Measurements from ENCODE around the gene SCARB2. TPM values are rescaled to one million over a fixed set of nuclear protein-coding genes. Genes with fewer than 3 reads are reported as not detected.
A peak's percentile ranks its signal among the peaks of the same experiment; 100 is the strongest.

The SCARB2 gene
- total RNA-seq, 2 experiments from 2014 or later: 22.3 to 23.2 TPM

DNA sequence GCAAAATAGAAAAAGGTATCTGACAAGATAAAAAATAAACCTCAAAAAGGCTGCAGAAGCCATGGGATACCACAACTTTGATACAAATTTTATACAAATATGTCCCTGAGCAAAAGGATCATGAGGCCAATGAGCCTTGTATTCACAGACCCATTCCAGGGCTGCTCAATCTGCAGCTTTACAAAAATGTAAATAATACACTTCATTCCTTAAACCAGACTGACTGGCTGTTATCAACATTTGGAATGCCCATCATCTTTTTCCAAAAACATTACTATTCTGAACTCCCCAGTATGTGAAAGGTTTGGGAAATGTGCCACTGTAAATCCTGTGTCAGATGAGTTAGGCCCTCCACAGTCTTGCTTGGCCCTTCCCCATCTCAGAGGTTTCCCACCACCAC lies 25.5 kb downstream of the SCARB2 start:
- H3K4me3 Mint-ChIP-seq: no peak overlapping the region
- no peaks in the 10 kb centered on the region for H3K27me3 Mint-ChIP-seq
- H3K9me3 Mint-ChIP-seq: peaks cover 5% of the 10 kb centered on the region
- peaks cover 21% of the 10 kb centered on the region for H3K36me3 Mint-ChIP-seq (ENCODE audit: low read depth)
- no peak overlapping the region for H3K27ac Mint-ChIP-seq
- ChIA-PET POLR2A (no interaction called here), CTCF (interaction anchor here (3.5 kb wide), 1 partner anchor 8 kb away, joined by 14 read pairs; no protein-coding TSS in a partner anchor)
- no peaks in the 10 kb centered on the region for H3K4me1 Mint-ChIP-seq
- DNase-seq: no peak

DNA sequence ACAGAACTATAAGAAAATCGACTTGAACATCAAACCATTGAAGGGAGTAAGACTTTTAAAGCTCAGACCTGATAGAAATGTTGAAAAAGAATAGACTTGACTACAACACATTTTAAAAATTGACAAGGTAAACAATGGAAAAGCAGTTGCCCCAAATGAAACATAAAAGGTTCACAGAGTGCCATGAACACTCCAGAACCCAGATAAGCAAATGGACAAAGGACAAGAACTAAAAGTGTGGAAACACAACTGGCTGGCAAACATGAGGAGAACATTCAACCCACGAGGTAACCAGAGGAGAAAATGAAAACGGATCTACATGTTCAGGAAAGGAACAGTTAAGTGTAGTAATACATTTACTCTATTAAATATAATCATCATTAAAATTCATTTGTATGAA lies 26.5 kb downstream of the SCARB2 start:
- no peak for DNase-seq
- Mint-ChIP-seq H3K36me3 (ENCODE audit: low read depth) (peaks cover 12% of the 10 kb centered on the region), H3K4me3 (no peak overlapping the region)

DNA sequence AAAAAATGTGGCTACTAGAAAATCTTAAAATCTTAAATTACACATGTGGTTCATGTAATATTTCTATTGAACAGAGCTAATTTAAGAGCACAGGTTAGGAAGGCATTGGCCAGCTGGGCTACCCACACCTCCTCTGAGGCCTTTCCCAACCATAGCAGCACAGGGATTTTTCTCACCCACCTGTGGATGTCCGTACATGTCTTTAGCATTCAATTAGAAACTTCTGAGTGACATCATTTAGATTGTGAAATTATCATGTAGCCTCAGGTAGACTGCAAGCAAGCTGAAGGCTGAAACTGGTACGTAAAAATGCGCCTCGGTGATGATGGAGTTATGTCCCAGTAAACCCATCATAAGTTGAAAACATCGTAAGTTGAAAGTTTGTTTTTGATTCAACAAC lies 31.2 kb downstream of the SCARB2 start:
- no peak overlapping the region for H3K4me3 Mint-ChIP-seq
- no peaks in the 10 kb centered on the region for H3K27me3 Mint-ChIP-seq
- DNase-seq: no peak
- H3K4me1 Mint-ChIP-seq: no peaks in the 10 kb centered on the region
- CTCF ChIA-PET: interaction anchor here (1.2 to 8.5 kb wide), 3 partner anchors 16 to 322 kb away, joined by 4 to 238 read pairs (median 7); no protein-coding TSS in a partner anchor
- H3K27ac Mint-ChIP-seq: no peak overlapping the region
- POLR2A ChIA-PET: no interaction called here
- H3K9me3 Mint-ChIP-seq: no peaks in the 10 kb centered on the region
- no peaks in the 10 kb centered on the region for H3K36me3 Mint-ChIP-seq (ENCODE audit: low read depth)

More for the DNA sequence above, 26.5 kb downstream of the SCARB2 start:
- ChIA-PET CTCF (no interaction called here), POLR2A (no interaction called here)
- H3K4me1 Mint-ChIP-seq: no peaks in the 10 kb centered on the region
- H3K27me3 Mint-ChIP-seq: no peaks in the 10 kb centered on the region
- peaks cover 3% of the 10 kb centered on the region for H3K9me3 Mint-ChIP-seq
- H3K27ac Mint-ChIP-seq: no peak overlapping the region

DNA sequence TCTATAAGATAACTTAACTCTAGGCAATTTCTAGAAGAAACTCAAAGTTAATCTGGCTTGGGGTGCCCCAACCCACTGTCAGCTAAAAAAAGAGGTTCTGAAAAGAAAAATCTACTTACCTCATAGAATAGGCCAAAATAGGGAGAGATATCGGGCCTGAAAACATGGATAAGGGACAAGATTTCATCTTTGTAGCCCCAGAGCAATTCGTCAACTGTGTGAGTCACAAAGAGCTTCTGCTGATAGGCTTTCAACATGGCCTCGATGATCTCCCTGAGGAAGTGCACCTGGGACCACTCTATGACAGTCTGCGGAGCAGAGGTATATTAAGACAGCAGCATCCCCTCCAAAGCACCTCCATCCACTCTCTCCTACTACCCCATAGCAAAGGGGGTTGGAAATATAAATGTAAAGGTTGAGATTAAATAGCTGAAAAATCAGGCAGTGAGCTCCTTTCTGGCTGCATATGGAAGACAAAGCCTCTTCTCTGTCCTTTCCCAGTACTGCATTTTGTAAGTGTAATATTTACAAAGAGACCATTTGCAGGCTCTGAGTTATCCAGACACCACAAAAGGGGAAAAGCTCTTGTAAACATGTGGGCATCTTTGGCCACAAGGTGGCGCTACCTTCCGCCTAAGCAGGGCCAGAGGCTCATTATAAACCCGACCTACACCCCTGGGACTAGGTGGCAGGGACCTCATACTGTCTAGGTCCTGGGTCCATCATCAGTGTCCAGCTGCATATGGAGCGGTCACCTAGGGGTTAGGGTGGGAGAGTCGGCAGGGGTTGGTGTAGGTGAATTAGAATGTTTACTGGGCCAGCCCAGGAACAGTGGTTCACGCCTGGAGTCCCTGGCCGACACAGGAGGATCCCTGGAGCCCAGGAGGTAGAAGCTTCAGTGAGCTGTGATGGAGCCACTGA lies 34.0 kb downstream of the SCARB2 start:
- peaks cover 7% of the 10 kb centered on the region for H3K36me3 Mint-ChIP-seq (ENCODE audit: low read depth)
- peak; percentile 84 for DNase-seq
- no peak overlapping the region for H3K27ac Mint-ChIP-seq
- CTCF ChIA-PET: interaction anchor here (0.6 to 8.5 kb wide), 41 partner anchors 9 to 328 kb away, joined by 3 to 238 read pairs (median 4); partner anchors contain the start of genes NUP54 and STBD1
- H3K4me3 Mint-ChIP-seq: no peak overlapping the region
- no peaks in the 10 kb centered on the region for H3K4me1 Mint-ChIP-seq
- no peaks in the 10 kb centered on the region for H3K9me3 Mint-ChIP-seq
- POLR2A ChIA-PET: interaction anchor here (1.2 to 1.6 kb wide), 2 partner anchors 127 to 198 kb away, joined by 3 to 5 read pairs; partner anchors contain the start of gene STBD1
- no peaks in the 10 kb centered on the region for H3K27me3 Mint-ChIP-seq

DNA sequence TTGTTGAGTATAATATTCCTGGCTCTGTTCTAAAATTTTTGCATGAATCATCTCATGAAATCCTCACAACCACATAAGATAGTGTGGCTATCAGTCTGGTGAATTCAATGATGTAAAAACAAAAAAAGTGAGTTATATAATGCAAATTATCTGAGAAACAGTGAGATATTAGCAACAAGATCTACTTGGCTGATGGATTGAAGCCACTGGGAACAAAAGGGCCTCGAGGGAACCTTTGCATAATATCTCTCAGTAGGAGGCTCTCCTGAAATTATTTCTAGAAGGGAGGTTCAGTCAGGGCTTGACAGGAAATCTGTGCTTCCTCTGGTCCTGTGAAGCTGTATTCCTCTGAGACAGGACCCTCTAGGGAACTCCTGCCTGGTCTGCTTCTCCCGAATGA lies 35.3 kb downstream of the SCARB2 start:
- Mint-ChIP-seq H3K36me3 (ENCODE audit: low read depth) (peaks cover 13% of the 10 kb centered on the region), H3K4me1 (no peaks in the 10 kb centered on the region), H3K9me3 (no peaks in the 10 kb centered on the region), H3K4me3 (no peak overlapping the region), H3K27ac (no peak overlapping the region), H3K27me3 (no peaks in the 10 kb centered on the region)
- ChIA-PET CTCF (interaction anchor here (0.9 to 8.5 kb wide), 8 partner anchors 12 to 326 kb away, joined by 3 to 238 read pairs (median 6); no protein-coding TSS in a partner anchor), POLR2A (no interaction called here)
- no peak for DNase-seq

DNA sequence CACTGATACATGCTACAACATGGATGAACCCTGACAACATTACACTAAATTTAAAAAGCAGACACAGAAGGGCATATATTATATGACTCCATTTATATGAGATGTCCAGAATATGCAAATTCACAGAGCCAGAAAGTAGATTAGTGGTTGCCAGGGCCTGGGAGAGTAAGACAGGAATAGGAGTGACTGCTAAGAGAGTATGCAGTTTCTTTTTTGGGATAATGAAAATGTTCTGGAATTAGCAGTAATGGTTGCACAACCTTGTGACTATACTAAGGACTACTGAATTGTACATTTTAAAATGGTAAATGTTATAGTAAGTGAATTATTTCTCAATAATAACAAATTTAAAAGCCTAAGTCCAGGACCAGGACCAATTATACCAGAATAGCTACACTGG lies 35.9 kb downstream of the SCARB2 start:
- Mint-ChIP-seq H3K4me1 (no peaks in the 10 kb centered on the region), H3K27ac (no peak overlapping the region), H3K27me3 (no peaks in the 10 kb centered on the region), H3K9me3 (no peaks in the 10 kb centered on the region), H3K36me3 (ENCODE audit: low read depth) (peaks cover 15% of the 10 kb centered on the region), H3K4me3 (no peak overlapping the region)
- POLR2A ChIA-PET: no interaction called here
- no peak for DNase-seq
- CTCF ChIA-PET: interaction anchor here (0.9 to 8.5 kb wide), 6 partner anchors 22 to 327 kb away, joined by 3 to 238 read pairs (median 4); no protein-coding TSS in a partner anchor

DNA sequence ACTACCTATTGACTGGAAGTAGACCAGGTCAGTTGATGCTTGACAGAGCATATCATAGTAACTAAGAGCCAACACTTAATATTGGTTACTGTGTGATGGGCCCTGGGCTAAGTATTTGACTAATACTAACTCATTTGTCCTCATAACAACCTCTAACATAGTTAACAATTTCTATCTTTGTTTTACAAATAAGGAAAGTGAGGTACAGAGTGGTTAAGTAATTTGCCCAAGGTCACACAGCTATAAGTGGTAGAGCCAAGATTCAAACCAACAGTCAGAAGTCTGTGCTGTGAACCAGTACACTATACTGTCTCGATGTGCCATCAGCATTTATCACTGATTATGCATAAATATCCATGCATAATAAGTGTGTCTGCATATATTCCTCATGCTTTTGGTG lies 38.3 kb downstream of the SCARB2 start:
- no peak overlapping the region for H3K4me3 Mint-ChIP-seq
- no peaks in the 10 kb centered on the region for H3K4me1 Mint-ChIP-seq
- H3K27ac Mint-ChIP-seq: no peak overlapping the region
- ChIA-PET POLR2A (no interaction called here), CTCF (no interaction called here)
- H3K9me3 Mint-ChIP-seq: no peaks in the 10 kb centered on the region
- no peak for DNase-seq
- H3K27me3 Mint-ChIP-seq: no peaks in the 10 kb centered on the region
- H3K36me3 Mint-ChIP-seq (ENCODE audit: low read depth): peaks cover 17% of the 10 kb centered on the region

DNA sequence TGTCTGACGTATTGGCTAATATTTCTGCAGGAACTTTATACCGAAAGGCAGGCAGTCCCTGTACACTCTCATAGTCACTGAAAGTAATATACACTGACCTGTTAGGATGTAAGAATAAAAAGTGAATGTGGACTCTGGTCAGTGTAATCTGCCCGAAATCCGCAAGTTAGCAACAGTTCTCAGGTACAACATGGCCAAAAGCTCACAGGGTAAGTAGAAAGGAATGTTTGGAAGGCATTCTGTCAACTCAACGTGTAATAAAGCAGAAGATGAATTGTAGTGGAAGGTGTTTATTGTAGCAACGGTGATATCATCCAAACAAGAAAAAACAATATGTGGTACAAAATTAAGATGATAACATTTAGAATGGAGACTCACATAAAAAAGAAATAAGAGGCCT lies 39.4 kb downstream of the SCARB2 start:
- no peak overlapping the region for H3K27ac Mint-ChIP-seq
- H3K27me3 Mint-ChIP-seq: no peaks in the 10 kb centered on the region
- CTCF ChIA-PET: interaction anchor here (0.7 to 1.3 kb wide), 2 partner anchors 37 to 204 kb away, joined by 3 read pairs; no protein-coding TSS in a partner anchor
- H3K4me3 Mint-ChIP-seq: no peak overlapping the region
- H3K4me1 Mint-ChIP-seq: no peaks in the 10 kb centered on the region
- DNase-seq: no peak
- H3K9me3 Mint-ChIP-seq: no peaks in the 10 kb centered on the region
- POLR2A ChIA-PET: no interaction called here
- H3K36me3 Mint-ChIP-seq (ENCODE audit: low read depth): peaks cover 25% of the 10 kb centered on the region

DNA sequence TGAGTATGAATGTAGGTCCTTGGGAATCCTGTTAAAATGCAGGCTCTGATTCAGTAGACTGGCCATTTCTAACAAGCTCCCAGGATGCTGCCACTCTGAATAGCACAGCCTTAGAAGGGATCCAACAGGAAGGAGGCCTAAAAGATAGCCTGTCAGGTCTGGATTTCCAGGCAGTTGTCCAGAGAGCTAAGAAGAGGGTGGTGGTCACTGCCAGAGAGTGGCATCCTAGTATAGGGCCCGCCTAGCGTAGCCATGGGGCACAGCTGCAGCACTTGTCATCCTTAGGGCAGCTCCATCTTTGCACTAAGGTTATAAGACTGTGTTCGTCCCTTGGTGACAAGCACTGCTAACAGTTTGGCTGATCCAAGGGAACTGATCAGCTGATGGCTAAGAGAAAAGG lies 44.9 kb downstream of the SCARB2 start:
- ChIA-PET CTCF (interaction anchor here (4.0 kb wide), 1 partner anchor 11 kb away, joined by 14 read pairs; no protein-coding TSS in a partner anchor), POLR2A (no interaction called here)
- no peak for DNase-seq
- H3K36me3 Mint-ChIP-seq (ENCODE audit: low read depth): peaks cover 25% of the 10 kb centered on the region
- no peaks in the 10 kb centered on the region for H3K9me3 Mint-ChIP-seq
- H3K27ac Mint-ChIP-seq: no peak overlapping the region
- no peak overlapping the region for H3K4me3 Mint-ChIP-seq
- H3K27me3 Mint-ChIP-seq: no peaks in the 10 kb centered on the region
- H3K4me1 Mint-ChIP-seq: no peaks in the 10 kb centered on the region

DNA sequence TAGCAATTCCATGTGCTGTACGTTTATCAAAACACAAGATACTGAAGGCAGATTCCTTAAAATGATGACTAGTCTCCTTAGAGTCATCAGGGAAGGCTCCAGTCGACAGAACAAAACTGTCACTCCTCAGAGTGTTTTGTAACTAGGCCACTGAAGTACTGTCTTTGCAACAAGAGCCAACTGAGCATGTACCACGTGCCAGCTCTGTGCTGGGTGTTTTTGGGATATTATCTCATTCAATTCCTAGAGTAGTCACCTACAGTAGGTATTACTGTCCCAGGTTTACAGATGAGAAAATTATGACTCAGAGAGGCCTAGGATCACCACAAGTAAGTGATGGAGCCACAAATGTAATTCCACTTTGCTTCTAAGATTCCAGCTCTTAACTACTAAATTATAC lies 47.1 kb downstream of the SCARB2 start:
- Mint-ChIP-seq H3K27me3 (no peaks in the 10 kb centered on the region), H3K36me3 (ENCODE audit: low read depth) (peaks cover 29% of the 10 kb centered on the region), H3K9me3 (no peaks in the 10 kb centered on the region), H3K4me1 (no peaks in the 10 kb centered on the region), H3K27ac (no peak overlapping the region), H3K4me3 (no peak overlapping the region)
- DNase-seq: no peak
- POLR2A ChIA-PET: no interaction called here
- CTCF ChIA-PET: interaction anchor here (1.4 kb wide), 1 partner anchor 12 kb away, joined by 3 read pairs; no protein-coding TSS in a partner anchor

DNA sequence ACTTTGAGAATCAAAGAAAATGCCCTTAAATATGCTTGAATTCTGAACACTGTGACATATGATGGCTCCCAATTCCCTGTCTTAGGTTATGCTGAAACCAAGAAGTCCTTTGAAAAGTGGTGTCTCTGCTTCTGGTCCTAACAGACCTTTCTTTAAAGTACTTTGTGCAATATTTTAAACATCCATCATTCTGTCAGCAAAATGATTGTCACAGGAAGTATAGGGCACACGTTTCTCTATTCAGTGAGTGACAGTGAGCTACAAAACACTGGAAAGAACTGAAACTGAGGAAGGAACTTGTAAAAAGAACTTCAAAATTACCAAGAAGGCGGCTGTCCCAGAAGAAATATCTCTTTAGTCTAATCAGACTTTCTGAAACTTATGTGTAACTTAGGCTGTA lies 53.3 kb downstream of the SCARB2 start:
- ChIA-PET CTCF (interaction anchor here (0.9 to 1.6 kb wide), 2 partner anchors 12 to 19 kb away, joined by 3 to 6 read pairs; partner anchors contain the start of gene NUP54), POLR2A (interaction anchor here (1.3 kb wide), 1 partner anchor 12 kb away, joined by 3 read pairs; the partner anchor contains the start of gene NUP54)
- DNase-seq: no peak
- Mint-ChIP-seq H3K4me1 (no peaks in the 10 kb centered on the region), H3K36me3 (ENCODE audit: low read depth) (peaks cover 10% of the 10 kb centered on the region), H3K27ac (no peak overlapping the region), H3K27me3 (no peaks in the 10 kb centered on the region), H3K9me3 (no peaks in the 10 kb centered on the region), H3K4me3 (no peak overlapping the region)

DNA sequence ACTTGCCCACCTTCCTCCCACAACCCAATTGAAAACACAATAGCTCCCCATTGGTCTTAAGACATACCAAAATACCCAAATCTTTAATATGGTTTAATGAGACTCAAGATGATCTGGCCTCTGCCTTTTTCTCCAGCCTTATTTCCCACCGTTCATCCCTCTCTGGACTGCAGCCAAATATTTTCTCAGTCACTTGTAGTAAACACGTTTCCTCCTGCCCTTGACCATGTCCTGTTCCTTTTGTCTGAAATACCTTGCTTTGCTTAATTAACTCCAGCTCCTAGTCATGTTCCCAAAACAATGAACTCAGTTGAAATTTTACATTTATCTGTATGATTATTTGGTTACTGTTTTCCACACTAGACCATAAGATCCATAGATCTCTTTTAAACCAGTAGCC lies 57.0 kb downstream of the SCARB2 start:
- Mint-ChIP-seq H3K4me3 (no peak overlapping the region), H3K27me3 (peaks cover 3% of the 10 kb centered on the region), H3K4me1 (no peaks in the 10 kb centered on the region), H3K36me3 (ENCODE audit: low read depth) (peaks cover 6% of the 10 kb centered on the region), H3K27ac (no peak overlapping the region), H3K9me3 (peaks cover 4% of the 10 kb centered on the region)
- CTCF ChIA-PET: no interaction called here
- no peak for DNase-seq
- POLR2A ChIA-PET: no interaction called here

DNA sequence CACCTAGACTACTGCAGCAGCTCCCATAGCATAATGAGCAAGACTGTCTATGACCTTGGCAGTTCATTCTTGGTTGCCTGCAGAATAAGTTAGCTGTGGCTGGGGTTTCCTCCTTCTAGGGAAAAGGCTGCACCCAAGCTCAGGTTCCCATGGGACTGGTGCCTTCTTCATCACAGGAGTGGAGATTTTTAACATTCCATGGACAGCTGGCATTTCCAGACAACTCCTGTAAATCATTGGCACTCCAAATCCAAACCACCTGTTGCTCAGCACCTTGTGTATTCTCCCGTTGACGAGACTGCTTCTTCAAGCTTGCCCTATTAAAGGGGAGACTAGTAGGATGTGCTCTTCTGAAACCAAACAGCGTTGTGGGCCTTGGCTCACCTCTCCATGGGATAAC lies 57.6 kb downstream of the SCARB2 start:
- ChIA-PET POLR2A (no interaction called here), CTCF (no interaction called here)
- peaks cover 3% of the 10 kb centered on the region for H3K27me3 Mint-ChIP-seq
- no peak overlapping the region for H3K4me3 Mint-ChIP-seq
- DNase-seq: no peak
- H3K9me3 Mint-ChIP-seq: peaks cover 4% of the 10 kb centered on the region
- no peak overlapping the region for H3K27ac Mint-ChIP-seq
- H3K36me3 Mint-ChIP-seq (ENCODE audit: low read depth): no peaks in the 10 kb centered on the region
- H3K4me1 Mint-ChIP-seq: no peaks in the 10 kb centered on the region

Data from activated CD4-positive, alpha-beta memory T cell treated with anti-CD3 and anti-CD28 coated beads, Interleukin-2, amount 10 ng/mL, durations not matched to agents 7 days and 5 days (primary cell).